NT2/D1 (cell line): Measurements from ENCODE around the gene BOC.

Experiments
- DNase-seq: peaks from one replicate; pipeline ENCODE4 v3.0.0-alpha.2; 2011; ENCODE audit warnings: low read depth, low spot score
- H3K27me3 ChIP-seq: 2 replicates; pipeline ENCODE4 v1.6.0; 2011; ENCODE audit warnings: mild to moderate bottlenecking; ENCODE audit not compliant: insufficient read length, insufficient read depth
- H3K36me3 ChIP-seq: 2 replicates; pipeline ENCODE4 v1.6.1; 2011; ENCODE audit warnings: mild to moderate bottlenecking, low read length, mixed read lengths; ENCODE audit not compliant: insufficient read depth, insufficient read length
- H3K4me1 ChIP-seq: 2 replicates; pipeline ENCODE4 v1.5.1; 2011; ENCODE audit not compliant: insufficient read depth, insufficient read length
- H3K4me3 ChIP-seq: 2 replicates; pipeline ENCODE4 v1.5.1; 2011; ENCODE audit warnings: low read depth; ENCODE audit not compliant: insufficient read length
- H3K9ac ChIP-seq: 2 replicates; pipeline ENCODE4 v1.6.0; 2011; ENCODE audit warnings: low read depth; ENCODE audit not compliant: insufficient read length
- H3K9me3 ChIP-seq: 2 replicates; pipeline ENCODE4 v1.5.1; 2011; ENCODE audit warnings: mild to moderate bottlenecking, low read length; ENCODE audit not compliant: insufficient read depth
- SUZ12 ChIP-seq: IDR thresholded peaks from 2 replicates; pipeline ENCODE4 v1.6.1; 2011; ENCODE audit not compliant: insufficient read length, insufficient read depth; ENCODE audit errors: extremely low read depth
- YY1 ChIP-seq: IDR thresholded peaks from 2 replicates; pipeline ENCODE4 v1.6.1; 2011; ENCODE audit not compliant: insufficient read length, insufficient read depth
- ZNF274 ChIP-seq: IDR thresholded peaks from 2 replicates; pipeline ENCODE4 v1.6.1; 2011; ENCODE audit warnings: mild to moderate bottlenecking, low read depth, low read length

BOC gene

DNA sequence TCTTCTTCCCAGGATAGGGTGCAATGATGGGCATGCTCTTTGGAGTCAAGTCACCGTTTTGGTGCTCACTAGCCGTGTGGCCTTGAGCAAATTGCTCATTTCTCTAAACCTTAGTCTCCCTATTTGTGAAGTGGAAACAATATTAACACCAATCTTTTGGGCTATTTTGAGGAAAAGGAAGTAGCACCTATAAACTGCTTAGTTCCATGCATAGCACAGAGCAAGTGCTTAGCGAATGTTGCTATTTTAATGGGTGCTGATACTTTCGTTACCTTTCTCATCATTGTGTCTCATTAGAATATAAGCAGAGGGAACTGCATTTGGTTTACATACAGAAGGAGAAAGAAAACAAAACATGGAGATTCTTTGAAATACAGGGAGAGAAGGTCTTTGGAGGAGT lies 66.1 kb downstream of the BOC start:
- Histone ChIP-seq H3K4me3 (no peak overlapping the region), H3K9me3 (no peaks in the 10 kb centered on the region), H3K9ac (no peak overlapping the region), H3K27me3 (no peaks in the 10 kb centered on the region), H3K4me1 (peaks cover 20% of the 10 kb centered on the region), H3K36me3 (peaks cover 7% of the 10 kb centered on the region)
- TF ChIP-seq SUZ12 = no peak
- no peak for TF ChIP-seq YY1
- TF ChIP-seq ZNF274 = no peak
- DNase-seq = no peak

DNA sequence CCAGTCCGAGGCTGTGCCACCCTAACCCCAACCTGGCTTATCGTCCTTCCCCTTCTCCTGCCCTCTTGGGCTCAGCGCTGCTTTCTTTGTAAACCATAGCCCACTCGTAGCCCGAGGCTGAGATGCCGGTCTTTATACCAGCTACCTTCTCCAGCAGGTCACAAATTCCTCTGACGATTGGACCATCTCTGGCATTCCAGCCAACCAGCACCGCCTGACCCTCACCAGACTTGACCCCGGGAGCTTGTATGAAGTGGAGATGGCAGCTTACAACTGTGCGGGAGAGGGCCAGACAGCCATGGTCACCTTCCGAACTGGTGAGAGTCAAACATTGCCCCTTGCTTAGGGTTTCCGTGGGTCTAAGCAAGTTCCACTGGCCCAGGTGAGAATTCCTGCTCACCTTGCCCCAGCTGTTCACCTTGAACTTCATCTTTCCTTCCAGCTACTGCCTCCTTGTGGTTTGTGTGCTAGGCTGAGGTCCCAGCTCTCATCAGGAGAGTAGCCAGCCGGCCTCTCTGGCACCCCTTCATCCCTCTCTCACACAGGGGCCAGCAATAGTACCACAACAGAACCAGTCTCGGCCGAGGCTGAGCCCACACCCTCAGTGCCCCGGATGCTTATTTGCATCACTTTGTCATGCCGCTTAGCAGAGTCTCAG lies 66.7 kb downstream of the BOC start:
- TF ChIP-seq ZNF274 = no peak
- no peak for TF ChIP-seq YY1
- no peak for TF ChIP-seq SUZ12
- Histone ChIP-seq H3K27me3 (no peaks in the 10 kb centered on the region), H3K36me3 (peaks cover 7% of the 10 kb centered on the region), H3K4me1 (peaks cover 17% of the 10 kb centered on the region), H3K9ac (no peak overlapping the region), H3K9me3 (no peaks in the 10 kb centered on the region), H3K4me3 (no peak overlapping the region)
- DNase-seq = no peak

DNA sequence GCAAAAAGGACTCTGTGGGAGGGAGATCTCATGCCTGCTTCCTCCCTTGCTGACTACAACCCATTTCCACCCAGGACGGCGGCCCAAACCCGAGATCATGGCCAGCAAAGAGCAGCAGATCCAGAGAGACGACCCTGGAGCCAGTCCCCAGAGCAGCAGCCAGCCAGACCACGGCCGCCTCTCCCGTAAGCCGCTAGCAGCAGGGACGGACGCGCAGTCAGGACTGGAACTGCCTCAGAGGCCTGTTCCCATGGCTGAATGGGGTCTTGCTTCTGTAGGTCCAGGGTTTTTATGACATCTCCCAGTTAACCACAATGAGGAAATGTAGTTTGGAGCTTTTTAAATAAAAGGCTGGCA lies 67.2 kb downstream of the BOC start:
- H3K4me3 ChIP-seq = no peak overlapping the region
- H3K9me3 ChIP-seq = no peaks in the 10 kb centered on the region
- TF ChIP-seq YY1 = no peak
- no peak for TF ChIP-seq ZNF274
- no peak for TF ChIP-seq SUZ12

DNA sequence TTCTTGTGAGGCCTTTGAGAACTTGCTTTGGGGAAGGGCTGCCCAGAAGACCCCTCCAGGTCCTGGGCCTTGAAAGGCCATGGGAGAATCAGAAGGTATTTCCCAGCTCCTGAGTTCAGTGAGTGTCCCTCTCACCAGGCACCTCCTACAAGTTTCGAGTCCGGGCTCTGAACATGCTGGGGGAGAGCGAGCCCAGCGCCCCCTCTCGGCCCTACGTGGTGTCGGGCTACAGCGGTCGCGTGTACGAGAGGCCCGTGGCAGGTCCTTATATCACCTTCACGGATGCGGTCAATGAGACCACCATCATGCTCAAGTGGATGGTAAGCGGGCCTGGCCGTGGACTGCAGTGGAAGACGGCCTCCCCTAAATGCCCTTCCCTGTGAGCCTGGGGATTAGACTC lies 68.3 kb downstream of the BOC start:
- DNase-seq = no peak
- no peak for TF ChIP-seq ZNF274
- TF ChIP-seq YY1 = no peak
- TF ChIP-seq SUZ12 = no peak
- peaks cover 7% of the 10 kb centered on the region for H3K36me3 ChIP-seq

More for the DNA sequence above, 67.2 kb downstream of the BOC start:
- no peak for DNase-seq
- no peaks in the 10 kb centered on the region for H3K27me3 ChIP-seq
- H3K9ac ChIP-seq = no peak overlapping the region
- peaks cover 17% of the 10 kb centered on the region for H3K4me1 ChIP-seq
- H3K36me3 ChIP-seq = peaks cover 7% of the 10 kb centered on the region

DNA sequence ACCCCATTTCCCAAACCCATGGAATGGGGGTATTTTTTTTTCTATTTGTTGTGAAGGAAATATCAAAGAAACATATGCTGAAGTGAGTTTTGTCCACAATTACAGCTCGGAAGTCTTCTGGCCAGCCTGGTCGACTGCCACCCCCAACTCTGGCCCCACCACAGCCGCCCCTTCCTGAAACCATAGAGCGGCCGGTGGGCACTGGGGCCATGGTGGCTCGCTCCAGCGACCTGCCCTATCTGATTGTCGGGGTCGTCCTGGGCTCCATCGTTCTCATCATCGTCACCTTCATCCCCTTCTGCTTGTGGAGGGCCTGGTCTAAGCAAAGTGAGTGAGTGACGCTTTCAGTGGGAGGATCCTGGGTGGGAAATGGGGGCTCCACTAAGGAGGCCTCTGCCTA lies 71.9 kb downstream of the BOC start:
- TF ChIP-seq YY1 = no peak
- TF ChIP-seq ZNF274 = no peak
- no peak for TF ChIP-seq SUZ12

More for the DNA sequence above, 68.3 kb downstream of the BOC start:
- Histone ChIP-seq H3K27me3 (no peaks in the 10 kb centered on the region), H3K4me3 (no peak overlapping the region), H3K9me3 (no peaks in the 10 kb centered on the region), H3K9ac (no peak overlapping the region), H3K4me1 (peaks cover 17% of the 10 kb centered on the region)

DNA sequence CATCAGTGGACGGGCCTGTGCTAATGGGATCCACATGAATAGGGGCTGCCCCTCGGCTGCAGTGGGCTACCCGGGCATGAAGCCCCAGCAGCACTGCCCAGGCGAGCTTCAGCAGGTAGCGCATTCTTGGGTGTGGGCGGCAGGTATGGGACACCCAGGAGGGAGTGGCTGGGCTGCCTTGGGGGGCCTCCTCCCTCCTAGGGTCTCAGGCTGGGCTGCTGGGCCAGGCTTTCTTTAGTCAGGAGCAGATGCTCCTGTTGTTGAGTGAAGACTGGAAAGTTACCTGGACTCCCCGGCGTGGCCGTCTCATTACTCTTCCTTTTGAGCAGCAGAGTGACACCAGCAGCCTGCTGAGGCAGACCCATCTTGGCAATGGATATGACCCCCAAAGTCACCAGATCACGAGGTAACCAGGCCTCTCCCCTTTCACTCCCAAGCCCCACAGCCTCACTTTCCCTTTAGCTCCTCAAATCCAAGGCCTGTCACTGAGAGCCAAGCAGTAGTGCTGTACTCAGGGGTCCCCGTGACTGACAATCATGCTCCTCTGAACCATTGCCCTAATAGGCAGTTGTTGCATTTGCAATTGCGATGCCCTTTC lies 73.2 kb downstream of the BOC start:
- Histone ChIP-seq H3K9me3 (no peaks in the 10 kb centered on the region), H3K27me3 (no peaks in the 10 kb centered on the region), H3K4me1 (no peaks in the 10 kb centered on the region), H3K36me3 (peaks cover 7% of the 10 kb centered on the region), H3K4me3 (no peak overlapping the region), H3K9ac (no peak overlapping the region)
- DNase-seq = no peak
- TF ChIP-seq ZNF274 = no peak
- TF ChIP-seq YY1 = no peak
- no peak for TF ChIP-seq SUZ12

More for the DNA sequence above, 71.9 kb downstream of the BOC start:
- Histone ChIP-seq H3K9me3 (no peaks in the 10 kb centered on the region), H3K36me3 (peaks cover 7% of the 10 kb centered on the region), H3K9ac (no peak overlapping the region), H3K4me3 (no peak overlapping the region), H3K27me3 (no peaks in the 10 kb centered on the region), H3K4me1 (peaks cover 5% of the 10 kb centered on the region)
- no peak for DNase-seq

DNA sequence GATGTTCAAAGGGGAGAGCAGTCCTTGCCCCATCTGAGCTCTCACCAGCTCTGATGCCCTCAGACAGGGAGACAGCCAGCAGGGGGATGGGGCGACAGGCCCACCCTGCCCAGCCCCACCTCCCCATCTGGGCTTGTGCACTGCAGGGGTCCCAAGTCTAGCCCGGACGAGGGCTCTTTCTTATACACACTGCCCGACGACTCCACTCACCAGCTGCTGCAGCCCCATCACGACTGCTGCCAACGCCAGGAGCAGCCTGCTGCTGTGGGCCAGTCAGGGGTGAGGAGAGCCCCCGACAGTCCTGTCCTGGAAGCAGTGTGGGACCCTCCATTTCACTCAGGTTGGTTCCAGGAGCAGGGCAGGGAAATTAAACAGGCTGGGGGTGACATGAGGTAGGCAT lies 73.9 kb downstream of the BOC start:
- no peak overlapping the region for H3K9ac ChIP-seq
- H3K4me3 ChIP-seq = no peak overlapping the region
- DNase-seq = no peak
- H3K9me3 ChIP-seq = no peaks in the 10 kb centered on the region
- no peaks in the 10 kb centered on the region for H3K27me3 ChIP-seq
- TF ChIP-seq ZNF274 (no peak), SUZ12 (no peak), YY1 (no peak)
- peaks cover 7% of the 10 kb centered on the region for H3K36me3 ChIP-seq
- H3K4me1 ChIP-seq = no peaks in the 10 kb centered on the region
